NCI-H69 (cell line): Measurements from ENCODE around the gene PIGU.
"Not testable (repeated sequence)": the region's sequence is repeated elsewhere in the genome, so short reads cannot be mapped to it uniquely, and the experiment has no call there.

Source experiments
- DNase-seq: peaks from one replicate; lab custom pipeline; 2025; lab: John Stamatoyannopoulos, UW

The PIGU gene

GRCh38 chr20:34661811-34662210 lies 15.1 kb downstream of the PIGU start:
- not testable (repeated sequence) for DNase-seq

GRCh38 chr20:34658654-34659053 lies 18.2 kb downstream of the PIGU start:
- not testable (repeated sequence) for DNase-seq

GRCh38 chr20:34654207-34654744 lies 22.6 kb downstream of the PIGU start:
- DNase-seq, result no peak

GRCh38 chr20:34651200-34651599 lies 25.7 kb downstream of the PIGU start:
- no peak for DNase-seq

- no peak for DNase-seq
These were observed 29.2 kb downstream of the PIGU start for GRCh38 chr20:34647737-34648136.

GRCh38 chr20:34644951-34645350 lies 31.9 kb downstream of the PIGU start:
- DNase-seq, result no peak

- no peak for DNase-seq
These were observed 32.5 kb downstream of the PIGU start for GRCh38 chr20:34644345-34644744.

- DNase-seq, result no peak
These were observed 33.0 kb downstream of the PIGU start for GRCh38 chr20:34643928-34644327.

- peak; percentile 36 for DNase-seq
These were observed 34.9 kb downstream of the PIGU start for GRCh38 chr20:34642009-34642408.

- DNase-seq, result peak; percentile 99
These were observed 37.1 kb downstream of the PIGU start for GRCh38 chr20:34639755-34640222.

- DNase-seq, result no peak
These were observed 38.4 kb downstream of the PIGU start for GRCh38 chr20:34638532-34638931.

- DNase-seq, result no peak
These were observed 38.9 kb downstream of the PIGU start for GRCh38 chr20:34638039-34638292.

GRCh38 chr20:34637245-34638038 lies 39.5 kb downstream of the PIGU start:
- DNase-seq, result no peak

GRCh38 chr20:34636648-34637047 lies 40.2 kb downstream of the PIGU start:
- DNase-seq, result no peak

GRCh38 chr20:34634392-34634791 lies 42.5 kb downstream of the PIGU start:
- DNase-seq, result no peak

- DNase-seq, result no peak
These were observed 43.9 kb downstream of the PIGU start for GRCh38 chr20:34632870-34633452.

- no peak for DNase-seq
These were observed 47.0 kb downstream of the PIGU start for GRCh38 chr20:34629904-34630303.

GRCh38 chr20:34629342-34629741 lies 47.5 kb downstream of the PIGU start:
- DNase-seq, result no peak

- DNase-seq, result no peak
These were observed 48.9 kb downstream of the PIGU start for GRCh38 chr20:34628026-34628425.

GRCh38 chr20:34627458-34627857 lies 49.4 kb downstream of the PIGU start:
- no peak for DNase-seq

GRCh38 chr20:34626992-34627391 lies 49.9 kb downstream of the PIGU start:
- DNase-seq, result no peak

GRCh38 chr20:34624629-34625028 lies 52.3 kb downstream of the PIGU start:
- DNase-seq, result peak; percentile 48

GRCh38 chr20:34622821-34623451 lies 54.0 kb downstream of the PIGU start:
- no peak for DNase-seq
